H1 (cell line): ENCODE measurements around the gene ABCC9. TPM values are rescaled to one million over a fixed set of nuclear protein-coding genes. Genes with fewer than 3 reads are reported as not detected.

ENCODE experiments used
- CTCF ChIA-PET: fragments of 300-600 bp; sonication (Branson Sonifier 250); formaldehyde crosslinking; loops from one replicate; lab custom pipeline; 2021; ENCODE audit not compliant: partially characterized antibody; lab: Charles Lee
- POLR2A ChIA-PET: fragments of 300-600 bp; sonication (Branson Sonifier 250); formaldehyde crosslinking; loops from one replicate; lab custom pipeline; 2021; ENCODE audit warnings: inconsistent platforms; ENCODE audit not compliant: partially characterized antibody; lab: Charles Lee
- DNase-seq, 2 experiments: peaks; one replicate each; pipeline versions ENCODE4 v3.0.0 to v3.0.0-alpha.2; 2010 to 2022; ENCODE audit warnings: low spot score in 2 of 2, low read depth in 1 of 2, mixed read lengths in 1 of 2
- FAIRE-seq: peaks from 2 replicates; lab custom pipeline; 2011; peaks lifted over from hg19 to GRCh38; lab: Jason Lieb, UNC
- H2AFZ ChIP-seq: 2 replicates; pipeline ENCODE4 v1.8.1; 2012; ENCODE audit warnings: low read length, inconsistent platforms
- H2AK5ac ChIP-seq: 2 replicates; pipeline ENCODE4 v1.6.1; 2013; ENCODE audit warnings: low read depth, low read length
- H2BK120ac ChIP-seq: replicated peaks from 2 replicates; pipeline ENCODE3; 2013; ENCODE audit warnings: low read depth, low read length, inconsistent platforms
- H2BK12ac ChIP-seq: 2 replicates; pipeline ENCODE4 v1.6.1; 2013; ENCODE audit warnings: low read depth, low read length
- H2BK15ac ChIP-seq: 2 replicates; pipeline ENCODE4 v1.6.1; 2013; ENCODE audit warnings: low read length
- H2BK20ac ChIP-seq: 2 replicates; pipeline ENCODE4 v1.6.1; 2013; ENCODE audit warnings: low read length
- H2BK5ac ChIP-seq: 2 replicates; pipeline ENCODE4 v1.6.1; 2013; ENCODE audit warnings: low read depth, low read length
- H3K14ac ChIP-seq: 2 replicates; pipeline ENCODE4 v1.6.1; 2013; ENCODE audit warnings: inconsistent platforms; ENCODE audit not compliant: insufficient read length
- H3K18ac ChIP-seq: 2 replicates; pipeline ENCODE4 v1.6.1; 2013; ENCODE audit warnings: low read length; ENCODE audit errors: extremely low read depth
- H3K23ac ChIP-seq: 2 replicates; pipeline ENCODE4 v1.6.1; 2013; ENCODE audit warnings: inconsistent platforms; ENCODE audit not compliant: insufficient read length
- H3K23me2 ChIP-seq: 2 replicates; pipeline ENCODE4 v1.6.1; 2013; ENCODE audit warnings: low read depth, low read length
- H3K27ac ChIP-seq: 2 replicates; pipeline ENCODE4 v1.6.1; 2011; ENCODE audit warnings: low read depth, low read length, inconsistent platforms
- H3K27me3 ChIP-seq, 4 experiments: replicated peaks in 1 of 4; 1 replicate in 1 of 4; 2 replicates in 3 of 4; pipeline versions ENCODE4 v1.6.1 to v1.8.1; 2011 to 2013; ENCODE audit warnings: low read length in 3 of 4, mild to moderate bottlenecking in 3 of 4, inconsistent platforms in 2 of 4, mixed read lengths in 2 of 4, moderate library complexity in 1 of 4; ENCODE audit not compliant: control insufficient read depth in 3 of 4, insufficient read depth in 3 of 4; ENCODE audit errors: extremely low read depth in 1 of 4
- H3K36me3 ChIP-seq, 4 experiments: 2 replicates each; pipeline versions ENCODE4 v1.6.1 to v1.8.1; 2011 to 2013; ENCODE audit warnings: mild to moderate bottlenecking in 4 of 4, low read length in 3 of 4, moderate library complexity in 2 of 4, control low read depth in 1 of 4, inconsistent platforms in 1 of 4; ENCODE audit not compliant: insufficient read depth in 4 of 4, control insufficient read depth in 2 of 4
- H3K4ac ChIP-seq: replicated peaks from 2 replicates; pipeline ENCODE3; 2013; ENCODE audit warnings: low read length, low read depth, mixed read lengths, inconsistent platforms; ENCODE audit not compliant: insufficient read length
- H3K4me1 ChIP-seq, 4 experiments: replicated peaks in 1 of 4; 1 replicate in 1 of 4; 2 replicates in 3 of 4; pipeline versions ENCODE4 v1.6.1 to v1.8.1; 2011 to 2013; ENCODE audit warnings: low read length in 3 of 4, inconsistent platforms in 2 of 4, mixed read lengths in 1 of 4; ENCODE audit not compliant: insufficient read depth in 4 of 4, control insufficient read depth in 3 of 4
- H3K4me2 ChIP-seq, 2 experiments: 2 replicates each; pipeline versions ENCODE4 v1.6.1 to v1.8.1; 2011 to 2013; ENCODE audit warnings: low read depth in 2 of 2, low read length in 2 of 2, control low read depth in 1 of 2, inconsistent platforms in 1 of 2, mild to moderate bottlenecking in 1 of 2; ENCODE audit not compliant: insufficient read depth in 1 of 2
- H3K4me3 ChIP-seq, 4 experiments: fragments of 200-600, 300-600 bp in 1 of 4; sonication (generic), shearing (Covaris generic), sonication (Bioruptor Twin) in 1 of 4; 2 replicates each; pipeline versions ENCODE4 v1.5.1 to v1.8.1; 2011 to 2016; ENCODE audit warnings: low read length in 4 of 4, low read depth in 3 of 4, control low read depth in 2 of 4, inconsistent platforms in 2 of 4, mild to moderate bottlenecking in 2 of 4, mixed read lengths in 1 of 4, moderate library complexity in 1 of 4; ENCODE audit not compliant: insufficient read depth in 2 of 4; ENCODE audit errors: extremely low read depth in 1 of 4
- H3K56ac ChIP-seq: replicated peaks from 2 replicates; pipeline ENCODE3; 2013; ENCODE audit warnings: low read depth, mild to moderate bottlenecking, mixed read lengths, low read length, inconsistent platforms; ENCODE audit not compliant: insufficient read length
- H3K79me1 ChIP-seq: 2 replicates; pipeline ENCODE4 v1.6.1; 2013; ENCODE audit warnings: low read depth, low read length, control low read depth
- H3K79me2 ChIP-seq, 2 experiments: 2 replicates each; pipeline versions ENCODE4 v1.6.1 to v1.8.1; 2012 to 2013; ENCODE audit warnings: low read length in 2 of 2, mild to moderate bottlenecking in 2 of 2, inconsistent platforms in 1 of 2; ENCODE audit not compliant: insufficient read depth in 2 of 2, control insufficient read depth in 1 of 2
- H3K9ac ChIP-seq, 4 experiments: replicated peaks in 1 of 4; 1 replicate in 1 of 4; 2 replicates in 3 of 4; pipeline versions ENCODE4 v1.6.1 to v1.8.1; 2011 to 2013; ENCODE audit warnings: low read depth in 3 of 4, low read length in 3 of 4, control low read depth in 2 of 4, mild to moderate bottlenecking in 2 of 4, moderate library complexity in 2 of 4, inconsistent platforms in 1 of 4; ENCODE audit errors: extremely low read depth in 1 of 4
- H3K9me3 ChIP-seq, 2 experiments: 2 replicates each; pipeline versions ENCODE4 v1.6.1 to v1.8.1; 2012 to 2013; ENCODE audit warnings: mild to moderate bottlenecking in 2 of 2, moderate library complexity in 2 of 2, control low read depth in 1 of 2, inconsistent platforms in 1 of 2, low read depth in 1 of 2, low read length in 1 of 2, mixed read lengths in 1 of 2; ENCODE audit not compliant: insufficient read depth in 2 of 2
- H4K20me1 ChIP-seq, 2 experiments: replicated peaks in 1 of 2; 2 replicates each; pipeline versions ENCODE3 to v1.8.1; 2011 to 2013; ENCODE audit warnings: inconsistent platforms in 2 of 2, low read length in 2 of 2, mild to moderate bottlenecking in 1 of 2; ENCODE audit not compliant: insufficient read depth in 2 of 2, control insufficient read depth in 1 of 2
- H4K5ac ChIP-seq: 2 replicates; pipeline ENCODE4 v1.6.1; 2013; ENCODE audit warnings: low read length, low read depth, mixed read lengths, inconsistent platforms; ENCODE audit not compliant: insufficient read length
- H4K8ac ChIP-seq: 2 replicates; pipeline ENCODE4 v1.8.0; 2013; ENCODE audit warnings: mild to moderate bottlenecking, moderate library complexity, low read length, inconsistent platforms; ENCODE audit not compliant: insufficient read depth; ENCODE audit errors: extremely low read depth
- H4K91ac ChIP-seq: replicated peaks from 2 replicates; pipeline ENCODE3; 2013; ENCODE audit warnings: low read length, mixed read lengths, inconsistent platforms; ENCODE audit not compliant: insufficient read length
- TAF1 ChIP-seq: IDR thresholded peaks from 2 replicates; pipeline ENCODE4 v1.6.1; 2011; ENCODE audit warnings: mild to moderate bottlenecking, low read depth, low read length
- WGBS, 2 experiments: shearing (Covaris generic) in 1 of 2; methylation state at CpG; one replicate each; pipeline versions ENCODE4 v1.1.6 to v1.1.7; 2013 to 2015; ENCODE audit warnings: low lambda C conversion rate in 2 of 2, mixed read lengths in 2 of 2, inconsistent platforms in 1 of 2, low coverage in 1 of 2, missing lambda C conversion rate in 1 of 2; ENCODE audit not compliant: insufficient replicate concordance in 2 of 2, insufficient coverage in 1 of 2, insufficient read length in 1 of 2; ENCODE audit errors: extremely low coverage in 1 of 2, missing lambda C conversion rate in 1 of 2; 5-methylcytosine and 5-hydroxymethylcytosine counted together
- polyA plus RNA-seq, 7 experiments: library from polyadenylated mRNA; depleted of rRNA in 3 of 7; stranded (reverse) in 5 of 7; unstranded in 2 of 7; fragments of >200 nt in 5 of 7; fragments of 200-250 nt in 2 of 7; gene quantifications; 1 replicate in 5 of 7; 2 replicates in 1 of 7; 4 replicates in 1 of 7; pipeline versions ENCODE4 v1.2.1 to v1.2.3, GENCODE V29; 2011 to 2013; ENCODE audit warnings: missing spikeins in 2 of 7, mixed read lengths in 2 of 7
- total RNA-seq: library from RNA; stranded (reverse); fragmentation: NEBNext Ultra II Directional; extraction: Animal tissue kit (Norgen Biotek cat#: 25700); gene quantifications from 2 replicates; pipeline ENCODE4 v1.2.1, GENCODE V29; 2021

Gene ABCC9
- total and polyA plus RNA-seq, 2 of the 8 experiments (the other 6 are each of a cell fraction or from before 2014, with no cell fraction given), result under 0.01 TPM; not detected in 1

GRCh38 chr12:21826618-21826910 lies 114.7 kb downstream of the ABCC9 start:
- no peaks in the 10 kb centered on the region for H3K36me3 ChIP-seq
- H3K79me2 ChIP-seq, result no peaks in the 10 kb centered on the region
- H3K18ac ChIP-seq, result no peak overlapping the region
- H3K4ac ChIP-seq, result no peak overlapping the region
- no peak for TF ChIP-seq TAF1
- TF ChIP-seq, all 59 proteins: peak for 0
- Histone ChIP-seq H2BK15ac (no peak overlapping the region), H4K91ac (no peak overlapping the region), H4K5ac (no peak overlapping the region), H2BK5ac (no peak overlapping the region), H3K79me1 (no peaks in the 10 kb centered on the region), H4K20me1 (no peaks in the 10 kb centered on the region), H3K4me3 (no peak overlapping the region), H3K56ac (no peak overlapping the region), H3K4me2 (no peak overlapping the region), H3K9ac (no peak overlapping the region), H3K9me3 (no peaks in the 10 kb centered on the region), H4K8ac (no peak overlapping the region), H2BK12ac (no peak overlapping the region), H2AK5ac (no peak overlapping the region), H3K23me2 (no peaks in the 10 kb centered on the region), H3K23ac (no peak overlapping the region), H3K4me1 (no peaks in the 10 kb centered on the region), H2BK120ac (no peak overlapping the region), H3K14ac (no peak overlapping the region), H3K27me3 (no peaks in the 10 kb centered on the region), H3K27ac (no peak overlapping the region), H2AFZ (no peak overlapping the region), H2BK20ac (no peak overlapping the region)
- DNase-seq (no peak), FAIRE-seq (no peak)
- ChIA-PET CTCF (no interaction called here), POLR2A (no interaction called here)
- 88% methylated on average over 4 of the region's 4 CpGs; no CpG with 5 or more reads in 1 of the 2 experiments for WGBS, 2 experiments
